ENCODE data around the gene VAC14. TPM values are rescaled to one million over a fixed set of nuclear protein-coding genes. Genes with fewer than 3 reads are reported as not detected.
A peak's percentile ranks its signal among the peaks of the same experiment; 100 is the strongest.

VAC14 gene
- total RNA-seq, 1 experiment from 2014 or later = 35.3 TPM

- H3K9me3 ChIP-seq (ENCODE audit: control insufficient read depth in 1 of 2, insufficient read depth in 1 of 2, low read depth in 1 of 2, low read length in 2 of 2) = no peaks in the 10 kb centered on the region
- no peaks in the 10 kb centered on the region for H4K20me1 ChIP-seq (ENCODE audit: insufficient read depth)
- TF ChIP-seq MAX (IDR thresholded peaks at IDR 0.05) (no peak), ZBTB33 (IDR thresholded peaks at IDR 0.05; ENCODE audit: extremely low read depth, insufficient replicate concordance, low read length) (no peak), SRF (IDR thresholded peaks at IDR 0.05; ENCODE audit: low read depth) (no peak), YY1 (IDR thresholded peaks at IDR 0.05; ENCODE audit: extremely low read depth, insufficient replicate concordance, low read depth, low read length) (no peak), EZH2phosphoT487 (IDR thresholded peaks at IDR 0.05; ENCODE audit: borderline replicate concordance) (no peak), ZFX (IDR thresholded peaks at IDR 0.05) (no peak)
- DNase-seq (ENCODE audit: low read depth, low spot score) (no peak), ATAC-seq (peak; percentile 24; the same call in 1 of the 2 replicates)
- H3K9ac ChIP-seq (ENCODE audit: low read length) = no peak overlapping the region
- H3K27me3 ChIP-seq (ENCODE audit: insufficient read depth, low read length) = no peaks in the 10 kb centered on the region
- H3K4me2 ChIP-seq (ENCODE audit: low read length) = peak overlapping the region; percentile 61
- H3K36me3 ChIP-seq (ENCODE audit: control insufficient read depth in 1 of 2, insufficient read depth in 2 of 2, low read length in 2 of 2) = no peaks in the 10 kb centered on the region; a peak in 1 of 4 replicates
- no peak overlapping the region for H2AFZ ChIP-seq (ENCODE audit: low read depth, low read length, poor library complexity, severe bottlenecking)
- peaks cover 15 to 24% of the 10 kb centered on the region in 2 experiments for H3K4me1 ChIP-seq (ENCODE audit: control insufficient read depth in 1 of 2, insufficient read depth in 2 of 2, low read length in 2 of 2)
- H3K27ac ChIP-seq (ENCODE audit: low read depth, low read length) = peak overlapping the region; percentile 3; the same call in 1 of the 2 replicates
- H3K4me3 ChIP-seq (replicated peaks in 1 of 2; ENCODE audit: low read depth in 1 of 2, low read length in 2 of 2) = peak overlapping the region in 1 of 2 experiments; percentile 6; a peak in 1 of 4 replicates
- ChIA-PET RAD21 (ENCODE audit: low non-redundant PET in 1 of 2, low total read pairs in 2 of 2, uncharacterized antibody in 2 of 2, unreplicated experiment in 2 of 2) (no interaction called here), POLR2A (no interaction called here), CTCF (interaction anchor here (1.0 to 2.9 kb wide), 2 partner anchors 9 to 11 kb away, joined by 4 to 15 read pairs; no protein-coding TSS in a partner anchor)
- intact Hi-C loops (cut with micrococcal nuclease) = no loop called here
- BruUV-seq (replicated peaks) = TSS peak; percentile 11
- H3K79me2 ChIP-seq (ENCODE audit: insufficient read depth, low read length) = no peaks in the 10 kb centered on the region
- no peaks in the 10 kb centered on the region for H3K9me2 ChIP-seq (ENCODE audit: insufficient read depth)
These were observed 40.7 kb downstream of the VAC14 start for GRCh38 chr16:70760221-70760620.

- Histone ChIP-seq H3K9me2 (ENCODE audit: insufficient read depth) (no peaks in the 10 kb centered on the region), H3K27me3 (ENCODE audit: insufficient read depth, low read length) (no peaks in the 10 kb centered on the region), H3K27ac (ENCODE audit: low read depth, low read length) (no peak overlapping the region), H3K4me2 (ENCODE audit: low read length) (peak overlapping the region; percentile 61; the same call in 1 of the 2 replicates), H3K79me2 (ENCODE audit: insufficient read depth, low read length) (no peaks in the 10 kb centered on the region), H2AFZ (ENCODE audit: low read depth, low read length, poor library complexity, severe bottlenecking) (no peak overlapping the region), H3K4me3 (replicated peaks in 1 of 2; ENCODE audit: low read depth in 1 of 2, low read length in 2 of 2) (no peak overlapping the region), H4K20me1 (ENCODE audit: insufficient read depth) (no peaks in the 10 kb centered on the region), H3K4me1 (ENCODE audit: control insufficient read depth in 1 of 2, insufficient read depth in 2 of 2, low read length in 2 of 2) (peaks cover 15 to 24% of the 10 kb centered on the region in 2 experiments), H3K36me3 (ENCODE audit: control insufficient read depth in 1 of 2, insufficient read depth in 2 of 2, low read length in 2 of 2) (no peaks in the 10 kb centered on the region; a peak in 1 of 4 replicates), H3K9ac (ENCODE audit: low read length) (no peak overlapping the region), H3K9me3 (ENCODE audit: control insufficient read depth in 1 of 2, insufficient read depth in 1 of 2, low read depth in 1 of 2, low read length in 2 of 2) (no peaks in the 10 kb centered on the region)
- BruUV-seq (replicated peaks) = no TSS peak
- ChIA-PET RAD21 (ENCODE audit: low non-redundant PET in 1 of 2, low total read pairs in 2 of 2, uncharacterized antibody in 2 of 2, unreplicated experiment in 2 of 2) (no interaction called here), POLR2A (no interaction called here), CTCF (interaction anchor here (1.0 to 2.9 kb wide), 2 partner anchors 9 to 11 kb away, joined by 4 to 15 read pairs; no protein-coding TSS in a partner anchor)
- intact Hi-C loops (cut with micrococcal nuclease) = no loop called here
- no peak for ATAC-seq
- 0 out of 6 replicates have a peak, but pooled peaks of 1 of the 3 experiments have one; percentile 13 for TF ChIP-seq CTCF (IDR thresholded peaks at IDR 0.05 in 2 of 3, conservative IDR thresholded peaks at IDR 0.05 in 1 of 3; ENCODE audit: borderline replicate concordance in 1 of 3, insufficient read depth in 1 of 3, low read depth in 2 of 3, low read length in 2 of 3)
- no peak for TF ChIP-seq REST (IDR thresholded peaks at IDR 0.05; ENCODE audit: low read depth)
- DNase-seq (ENCODE audit: low read depth, low spot score) = no peak
These were observed 41.3 kb downstream of the VAC14 start for GRCh38 chr16:70759666-70760065.
